ENCODE measurements around the gene LINGO4. TPM values are rescaled to one million over a fixed set of nuclear protein-coding genes. Genes with fewer than 3 reads are reported as not detected.

The LINGO4 gene
- total and polyA plus RNA-seq, 11 donors, result 0.11 to 1.0 (median 0.56) TPM

- TF ChIP-seq POLR2A (IDR thresholded peaks at IDR 0.05) (no peak), CTCF (IDR thresholded peaks at IDR 0.05) (no peak)
- intact Hi-C loops (cut with DNase I), result no loop called here
- ATAC-seq (no peak), DNase-seq (no peak)
- H3K9me3 ChIP-seq, result no peaks in the 10 kb centered on the region
- no peak overlapping the region for H3K27ac ChIP-seq
- H3K4me1 ChIP-seq, result no peaks in the 10 kb centered on the region
- H3K27me3 ChIP-seq, result peaks cover 0 to 10% (median 0%) of the 10 kb centered on the region in 9 donors
- no peak overlapping the region for H3K4me3 ChIP-seq
- 90 to 100% (median 91%) methylated on average over 2 to 7 of the region's 7 CpGs for WGBS, 4 donors
- H3K36me3 ChIP-seq, result no peaks in the 10 kb centered on the region
Observed at GRCh38 chr1:151801846-151802245, 3.4 kb downstream of the LINGO4 start.

GRCh38 chr1:151801310-151801820 lies 3.9 kb downstream of the LINGO4 start:
- Histone ChIP-seq H3K4me3 (no peak overlapping the region), H3K27ac (no peak overlapping the region), H3K27me3 (peaks cover 0 to 10% (median 0%) of the 10 kb centered on the region in 9 donors), H3K9me3 (no peaks in the 10 kb centered on the region), H3K36me3 (no peaks in the 10 kb centered on the region), H3K4me1 (no peaks in the 10 kb centered on the region)
- peak in 1 of 4 donors; percentile 21 for ATAC-seq
- DNase-seq, result no peak
- 89 to 96% (median 91%) methylated on average over 5 to 12 of the region's 12 CpGs for WGBS, 4 donors
- intact Hi-C loops (cut with DNase I), result no loop called here
- TF ChIP-seq CTCF (IDR thresholded peaks at IDR 0.05) (no peak), POLR2A (IDR thresholded peaks at IDR 0.05) (no peak)

- DNase-seq (no peak), ATAC-seq (no peak)
- 41 to 67% (median 60%) methylated on average over 7 to 8 of the region's 8 CpGs for WGBS, 4 donors
- no peaks in the 10 kb centered on the region for H3K9me3 ChIP-seq
- H3K27ac ChIP-seq, result no peak overlapping the region
- H3K27me3 ChIP-seq, result peaks cover 0 to 10% (median 0%) of the 10 kb centered on the region in 9 donors
- no peaks in the 10 kb centered on the region for H3K36me3 ChIP-seq
- no peak overlapping the region for H3K4me3 ChIP-seq
- intact Hi-C loops (cut with DNase I), result no loop called here
- no peaks in the 10 kb centered on the region for H3K4me1 ChIP-seq
- no peak for TF ChIP-seq POLR2A (IDR thresholded peaks at IDR 0.05)
- TF ChIP-seq CTCF (IDR thresholded peaks at IDR 0.05), result no peak
Observed at GRCh38 chr1:151800830-151801229, 4.4 kb downstream of the LINGO4 start.

GRCh38 chr1:151799179-151800022 lies 5.8 kb downstream of the LINGO4 start:
- Histone ChIP-seq H3K4me3 (no peak overlapping the region), H3K27me3 (peaks cover 0 to 10% (median 0%) of the 10 kb centered on the region in 9 donors), H3K4me1 (no peaks in the 10 kb centered on the region), H3K36me3 (no peaks in the 10 kb centered on the region), H3K9me3 (no peaks in the 10 kb centered on the region), H3K27ac (no peak overlapping the region)
- WGBS, 4 donors, result 50 to 59% (median 52%) methylated on average over 9 of the region's 9 CpGs
- DNase-seq (no peak), ATAC-seq (no peak)
- TF ChIP-seq CTCF (IDR thresholded peaks at IDR 0.05) (no peak), POLR2A (IDR thresholded peaks at IDR 0.05) (no peak)
- intact Hi-C loops (cut with DNase I), result no loop called here
